NCI-H2196 treated with DMSO at 0.1 percent for 48 hours (cell line): ENCODE results near the gene HARBI1.
"Not testable (repeated sequence)": the region's sequence is repeated elsewhere in the genome, so short reads cannot be mapped to it uniquely, and the experiment has no call there.

Experiments
- DNase-seq: peaks from one replicate; lab custom pipeline; 2025; ENCODE audit not compliant: unreplicated experiment; lab: John Stamatoyannopoulos, UW

Gene HARBI1

DNA sequence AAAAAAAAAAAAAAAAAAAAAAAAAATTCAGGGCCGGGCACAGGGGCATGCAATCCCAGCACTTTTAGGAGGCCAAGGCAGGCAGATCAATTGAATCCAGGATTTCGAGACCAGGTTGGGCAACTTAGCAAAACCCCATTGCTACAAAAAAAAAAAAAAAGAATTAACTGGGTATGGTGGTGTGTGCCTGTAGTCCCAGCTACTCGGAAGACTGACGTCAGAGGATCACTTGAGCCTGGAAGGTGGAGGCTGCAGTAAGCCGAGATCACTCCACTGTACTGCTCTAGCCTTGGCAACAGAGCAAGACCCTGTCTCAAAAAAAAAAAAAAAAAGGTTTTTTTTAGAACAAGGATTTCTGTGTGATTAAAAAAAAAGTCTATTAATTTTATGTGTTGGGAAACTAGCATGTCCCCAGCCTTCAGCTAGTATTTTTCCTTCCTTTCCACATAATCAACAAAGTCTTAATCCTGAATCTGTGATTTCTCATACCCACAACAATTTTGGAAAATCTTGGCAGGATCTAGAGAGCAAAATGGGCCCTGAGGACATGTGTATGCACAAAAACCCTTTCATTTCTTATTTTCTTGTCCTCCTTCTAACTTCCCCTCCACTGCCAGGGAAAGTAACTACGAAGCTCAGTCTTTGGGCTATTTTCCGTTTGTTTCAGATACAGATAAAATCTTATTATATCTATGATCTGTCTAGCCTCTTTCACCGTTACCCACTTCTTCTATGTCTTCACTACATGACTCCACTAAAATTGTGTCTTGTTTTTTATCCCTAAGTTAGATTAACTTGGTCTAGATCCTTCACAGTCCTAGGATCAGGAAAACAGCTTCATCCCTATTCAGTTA, 17.5 kb downstream of the HARBI1 start:
- DNase-seq, result no peak

DNA sequence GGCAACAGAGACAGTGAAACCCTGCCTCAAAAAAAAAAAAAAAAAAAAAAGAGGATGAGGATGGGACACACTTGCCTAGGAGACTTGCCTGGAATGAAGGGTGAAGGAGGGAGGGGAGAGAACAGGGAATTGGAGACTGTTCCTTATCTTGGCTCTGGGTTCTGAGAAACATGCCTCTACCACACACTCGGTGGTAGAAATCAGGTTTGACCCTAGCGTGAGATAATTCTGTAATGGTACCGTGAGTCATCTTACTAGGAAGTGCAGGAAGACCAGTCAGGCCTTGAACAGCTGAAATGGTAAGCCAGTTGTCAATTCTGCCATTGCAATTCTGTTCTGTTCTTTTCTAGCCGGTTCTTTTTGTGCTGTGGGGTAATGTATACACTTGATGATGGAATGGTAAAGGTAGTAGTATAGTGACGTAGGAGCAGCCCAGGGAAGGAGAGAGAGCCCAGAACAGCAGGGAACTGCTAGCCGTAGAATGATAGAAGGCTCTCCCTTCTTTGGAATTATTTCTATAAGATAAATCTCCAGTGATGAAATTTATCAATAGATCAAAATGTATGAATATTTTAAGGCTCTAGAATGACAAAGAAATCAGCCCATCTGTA, 19.3 kb downstream of the HARBI1 start:
- no peak for DNase-seq

DNA sequence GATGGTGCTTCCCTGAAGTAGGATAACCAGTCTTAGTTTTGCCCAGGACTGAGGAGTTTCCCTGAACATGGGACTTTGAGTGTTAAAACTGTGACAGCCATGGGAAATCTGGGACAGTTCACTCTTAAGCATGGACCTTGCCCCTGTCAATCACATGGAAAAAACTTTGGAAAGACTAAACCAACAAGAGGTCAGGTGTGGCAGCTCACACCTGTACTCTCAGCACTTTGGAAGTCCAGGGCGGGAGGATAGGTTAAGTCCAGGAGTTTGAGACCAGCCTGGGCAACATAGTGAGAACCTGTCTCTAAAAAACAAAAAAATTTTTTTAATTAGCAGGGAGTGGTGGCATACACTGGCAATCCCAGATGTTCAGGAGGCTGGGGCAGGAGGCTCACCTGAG, 19.9 kb downstream of the HARBI1 start:
- DNase-seq, result no peak

DNA sequence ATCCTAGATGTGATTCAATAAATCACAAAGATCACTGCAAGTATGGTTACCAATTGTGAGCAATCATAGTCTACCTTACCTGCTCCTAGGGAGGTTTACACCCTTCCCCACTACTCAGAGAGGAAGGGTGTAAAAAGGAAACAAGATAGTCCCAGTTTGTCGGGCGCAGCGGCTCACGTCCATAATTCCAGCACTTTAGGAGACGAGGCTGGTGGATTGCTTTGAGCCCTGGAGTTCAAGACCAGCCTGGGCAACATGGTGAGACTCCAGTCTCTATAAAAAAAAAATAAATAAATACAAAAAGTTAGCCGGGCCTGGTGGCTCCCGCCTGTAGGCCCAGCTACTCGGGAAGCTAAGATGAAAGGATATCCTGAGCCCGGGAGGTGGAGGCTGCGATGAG, 22.2 kb downstream of the HARBI1 start:
- DNase-seq, result no peak

DNA sequence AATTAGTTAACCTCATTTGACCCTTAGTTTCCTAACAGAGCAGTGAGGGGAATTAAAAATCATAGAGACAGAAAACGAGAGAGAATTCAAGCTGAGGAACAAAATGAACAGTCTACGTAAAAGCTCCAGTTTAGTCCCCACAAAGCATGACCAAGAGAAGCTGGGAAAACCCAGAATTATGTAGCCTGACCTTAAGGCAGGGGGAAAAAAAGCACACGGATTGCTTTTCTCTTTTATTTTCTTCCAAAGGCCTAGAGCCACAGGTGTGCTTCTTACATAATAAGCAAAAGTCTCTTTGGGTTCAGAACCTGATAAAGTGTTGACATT, 22.7 kb downstream of the HARBI1 start:
- DNase-seq, result no peak

DNA sequence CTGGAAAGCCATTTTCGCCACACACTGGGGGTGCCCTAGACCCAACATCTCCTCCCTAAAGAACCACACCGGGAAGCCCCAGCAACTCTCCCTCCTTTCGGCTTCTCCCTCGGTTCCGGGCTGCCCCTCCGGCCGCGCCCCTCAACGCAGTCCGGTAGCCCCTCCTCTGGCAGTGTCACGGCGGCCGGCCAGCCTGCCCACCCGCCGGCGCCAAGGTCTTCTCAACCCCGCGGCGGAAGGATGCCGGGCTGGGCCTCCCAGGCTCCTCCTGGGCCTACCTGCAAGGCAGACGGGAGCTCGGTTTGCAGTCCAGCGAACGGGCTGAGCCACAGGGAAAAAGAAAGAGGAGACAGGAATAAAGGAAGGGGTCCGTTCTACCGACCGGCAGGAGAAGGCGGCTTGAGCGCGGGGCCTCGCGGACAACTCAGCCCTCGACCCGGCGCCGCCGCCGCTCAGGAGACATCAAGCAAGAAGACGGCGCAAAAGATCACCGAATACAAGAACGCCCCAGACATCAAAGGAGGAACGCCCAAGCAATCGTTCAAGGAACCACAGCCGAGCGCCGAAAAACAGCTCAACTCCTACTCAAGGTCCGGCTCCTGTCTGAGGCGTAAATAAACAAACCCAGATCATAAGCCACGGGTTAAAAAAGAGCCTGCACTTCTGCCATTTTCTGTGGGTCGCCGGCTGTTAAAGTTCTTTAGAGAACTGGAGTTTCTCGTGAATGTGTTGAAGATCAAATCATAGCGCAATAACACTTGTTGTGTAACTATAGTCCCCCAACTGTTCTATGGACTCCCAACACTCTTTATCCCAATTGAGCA, 23.3 kb downstream of the HARBI1 start, which contains the start of gene AMBRA1:
AMBRA1 (minus strand) TSS at position 474 of the 824 bp plus-strand sequence. CDS start 45,643 bp downstream, outside the sequence.
- peak; percentile 94 for DNase-seq

DNA sequence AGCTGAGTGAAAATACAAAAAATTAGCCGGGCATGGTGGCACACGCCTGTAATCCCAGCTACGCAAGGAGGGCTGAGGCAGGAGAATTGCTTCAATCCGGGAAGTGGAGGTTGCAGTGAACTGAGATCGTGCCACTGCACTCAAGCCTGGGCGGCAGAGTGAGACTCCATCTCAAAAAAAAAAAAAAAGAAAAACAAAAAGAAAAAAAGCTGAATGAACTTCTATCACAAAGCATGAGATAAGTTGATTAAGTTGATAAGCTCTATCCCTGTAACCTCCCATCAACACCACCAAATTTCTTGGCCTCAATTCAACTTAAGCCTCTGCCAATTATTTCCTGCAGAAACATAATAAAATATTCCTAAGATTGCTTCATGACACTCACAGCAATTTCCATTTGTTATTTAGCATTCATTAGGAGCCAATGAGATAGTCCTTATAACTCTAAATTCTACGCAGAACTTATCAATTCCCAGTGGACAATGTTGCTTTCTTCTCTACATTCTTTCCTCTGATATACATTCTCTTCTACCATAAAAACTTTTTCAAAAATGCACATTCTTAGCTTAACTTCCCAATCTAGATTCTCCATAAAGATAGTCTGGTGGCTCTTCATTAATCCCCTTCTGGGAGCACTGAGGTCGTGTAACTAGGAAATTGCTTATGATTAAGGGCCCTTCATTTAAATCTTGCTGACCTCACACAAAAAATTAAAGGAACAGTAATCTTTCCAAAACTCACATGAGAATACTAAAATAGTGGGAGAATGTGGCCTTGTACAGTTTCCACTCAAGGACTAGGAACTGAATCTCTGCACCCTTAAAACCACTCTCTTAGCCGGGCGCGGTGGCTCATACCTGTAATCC, 26.1 kb downstream of the HARBI1 start:
- DNase-seq, result no peak

DNA sequence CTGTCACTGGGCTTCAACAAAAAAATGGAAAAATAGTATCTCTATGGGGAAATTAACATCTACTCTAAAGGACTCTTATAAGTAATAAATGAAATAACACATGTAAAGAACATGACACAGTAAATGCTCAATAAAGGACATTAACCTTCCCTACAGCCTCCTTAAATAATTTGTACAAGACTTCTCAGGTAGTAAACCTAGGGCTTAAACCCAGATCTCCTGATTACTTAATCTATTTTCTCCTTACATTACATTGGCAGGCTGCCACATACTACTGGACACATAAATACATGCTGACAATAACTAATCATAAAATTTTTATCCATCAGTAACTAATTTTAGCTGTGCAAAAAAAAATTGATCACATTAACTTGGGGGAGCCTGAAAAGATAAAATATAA, 28.1 kb downstream of the HARBI1 start:
- DNase-seq, result no peak

DNA sequence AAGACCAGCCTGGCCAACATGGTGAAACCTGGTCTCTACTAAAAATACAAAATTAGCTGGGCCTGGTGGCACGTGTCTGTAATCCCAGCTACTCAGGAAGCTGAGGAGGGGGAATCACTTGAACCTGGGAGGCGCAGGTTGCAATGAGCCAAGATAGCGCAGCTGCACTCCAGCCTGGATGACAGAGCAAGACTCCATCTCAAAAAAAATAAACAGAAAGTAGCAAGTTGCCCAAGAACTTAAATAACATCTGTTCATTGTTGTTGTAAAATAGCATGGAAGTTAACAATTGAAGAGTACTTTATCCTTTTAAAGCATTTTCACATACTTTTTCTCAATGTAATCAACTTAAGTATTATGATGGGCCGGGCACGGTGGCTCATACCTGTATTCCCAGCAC, 28.9 kb downstream of the HARBI1 start:
- DNase-seq, result no peak

DNA sequence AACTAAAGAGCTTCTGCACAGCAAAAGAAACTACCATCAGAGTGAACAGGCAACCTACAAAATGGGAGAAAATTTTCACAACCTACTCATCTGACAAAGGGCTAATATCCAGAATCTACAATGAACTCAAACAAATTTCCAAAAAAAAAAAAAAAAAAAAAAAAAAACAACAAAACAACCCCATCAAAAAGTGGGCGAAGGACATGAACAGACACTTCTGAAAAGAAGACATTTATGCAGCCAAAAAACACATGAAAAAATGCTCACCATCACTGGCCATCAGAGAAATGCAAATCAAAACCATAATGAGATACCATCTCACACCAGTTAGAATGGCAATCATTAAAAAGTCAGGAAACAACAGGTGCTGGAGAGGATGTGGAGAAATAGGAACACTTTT, 33.5 kb downstream of the HARBI1 start:
- not testable (repeated sequence) for DNase-seq

DNA sequence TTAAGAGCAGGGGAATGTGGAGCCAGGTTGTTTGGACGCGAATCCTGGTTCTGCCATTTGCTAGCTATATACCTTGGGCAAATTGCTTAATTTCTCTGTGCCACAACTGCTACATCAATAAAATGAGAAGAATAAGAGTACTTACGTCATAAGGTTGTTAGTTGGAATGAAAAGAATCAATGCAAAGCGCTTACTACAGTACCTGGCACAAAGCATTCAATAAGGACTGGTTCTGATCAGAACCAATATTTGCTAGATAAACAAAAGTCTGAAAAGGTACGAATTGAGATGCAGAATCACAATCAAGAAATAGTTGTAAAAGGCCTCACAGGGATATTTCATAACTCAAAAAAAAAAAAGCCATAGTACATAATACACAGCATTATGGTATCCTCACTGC, 34.4 kb downstream of the HARBI1 start:
- DNase-seq, result no peak

DNA sequence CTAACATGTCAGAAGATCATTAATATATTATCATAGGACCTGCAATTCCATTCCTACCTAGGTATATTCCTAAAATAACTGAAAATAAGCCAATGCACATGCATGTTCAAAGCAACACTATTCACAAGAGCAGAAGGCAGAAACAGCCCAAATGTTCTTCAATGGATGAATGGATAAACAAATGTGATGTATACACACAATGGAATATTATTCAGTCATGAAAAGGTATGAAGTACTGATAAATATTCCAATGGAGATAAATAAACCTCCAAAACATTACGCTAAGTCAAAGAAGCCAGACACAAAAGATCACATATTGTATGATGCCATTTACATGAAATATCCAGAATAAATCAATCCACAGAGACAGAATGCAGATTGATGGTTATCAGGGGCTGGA, 40.0 kb downstream of the HARBI1 start:
- no peak for DNase-seq

DNA sequence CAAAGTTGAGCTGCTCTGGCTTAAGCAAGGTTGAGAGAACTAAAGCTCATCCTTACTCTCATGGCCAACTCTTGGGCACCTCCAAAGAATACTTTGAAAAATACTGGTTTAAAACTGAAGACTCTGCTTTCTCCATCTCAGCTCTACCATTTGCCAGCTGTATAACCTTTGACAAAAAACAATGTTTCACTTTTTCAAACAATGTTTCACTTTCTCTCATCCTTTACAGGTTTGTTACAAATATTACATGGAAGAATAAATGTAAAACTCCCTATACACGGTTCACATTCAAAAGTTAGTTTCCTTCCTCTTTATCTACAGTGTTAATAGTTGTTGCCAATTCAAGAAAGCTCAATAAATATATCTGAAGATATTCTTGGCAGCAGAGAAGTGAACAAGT, 42.4 kb downstream of the HARBI1 start:
- no peak for DNase-seq

DNA sequence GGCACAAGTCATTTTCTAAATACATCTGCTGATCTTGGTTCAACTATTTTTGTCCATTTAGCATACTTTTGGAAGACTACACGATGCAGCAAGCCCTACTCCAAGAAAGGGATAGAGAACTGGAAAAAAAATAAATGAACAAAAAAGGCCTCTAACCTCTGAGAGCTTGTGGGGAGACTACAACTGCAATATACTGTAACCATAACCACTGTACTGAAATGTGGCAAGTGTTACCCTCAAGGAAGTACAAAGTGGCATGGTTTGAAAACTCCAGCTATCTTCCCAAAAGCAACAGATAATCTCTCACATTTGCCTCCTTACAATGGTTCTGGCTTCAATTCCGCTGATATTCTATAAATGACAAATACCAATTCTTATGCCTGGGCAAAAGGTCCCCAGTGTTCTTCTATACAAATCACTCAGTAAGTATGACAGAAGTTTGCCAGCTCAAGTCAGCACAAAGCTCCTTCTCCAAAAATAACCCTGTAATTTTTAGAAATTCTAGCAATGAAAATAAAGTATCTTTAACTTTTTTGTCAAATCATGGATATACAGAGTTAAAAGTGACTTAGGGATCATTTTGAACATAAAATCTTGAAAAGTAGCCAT, 46.1 kb downstream of the HARBI1 start:
- no peak for DNase-seq

DNA sequence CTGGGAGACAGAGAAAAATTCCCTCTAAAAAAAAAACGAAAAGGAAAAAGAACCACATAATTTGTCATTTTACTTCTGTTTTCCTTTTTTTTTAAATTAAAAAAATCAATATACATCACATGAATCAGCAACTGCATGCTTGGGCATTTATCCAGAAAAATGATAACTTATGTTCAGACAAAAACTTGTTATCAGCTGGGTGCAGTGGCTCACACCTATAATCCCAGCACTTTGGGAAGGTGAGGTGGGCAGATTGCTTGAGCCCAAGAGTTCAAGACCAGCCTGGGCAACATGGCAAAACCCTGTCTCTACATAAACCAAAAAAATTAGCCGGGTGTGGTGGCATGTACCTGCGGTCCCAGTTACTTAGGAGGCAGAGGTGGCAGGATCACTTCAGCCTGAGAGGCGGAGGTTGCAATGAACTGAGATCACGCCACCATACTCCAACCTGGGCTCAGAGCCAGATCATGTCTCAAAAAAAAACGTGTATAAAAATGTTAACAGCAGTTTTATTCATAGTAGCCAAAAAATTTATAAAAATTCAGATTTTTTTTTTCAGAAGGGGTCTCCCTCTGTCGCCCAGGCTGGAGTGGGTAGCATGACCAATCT, 51.7 kb downstream of the HARBI1 start:
- no peak for DNase-seq

DNA sequence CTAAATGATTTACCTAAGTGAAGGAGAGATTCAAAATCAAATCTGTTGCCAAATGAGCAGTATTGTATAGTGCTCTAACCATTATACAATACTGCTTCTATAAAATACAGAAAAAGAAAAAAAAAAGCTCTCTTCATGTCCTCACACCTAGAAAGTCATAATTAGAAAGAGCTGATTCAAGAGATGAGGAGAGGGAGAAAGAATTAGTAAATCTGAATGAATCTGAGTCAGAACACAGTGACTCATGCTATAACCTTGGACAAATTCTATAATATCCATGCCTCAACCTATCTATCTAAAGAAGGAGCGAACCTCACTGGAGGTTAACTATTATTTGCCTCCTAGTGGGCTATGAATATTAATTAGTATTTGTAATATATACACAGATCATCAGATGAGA, 52.6 kb downstream of the HARBI1 start:
- DNase-seq, result no peak

DNA sequence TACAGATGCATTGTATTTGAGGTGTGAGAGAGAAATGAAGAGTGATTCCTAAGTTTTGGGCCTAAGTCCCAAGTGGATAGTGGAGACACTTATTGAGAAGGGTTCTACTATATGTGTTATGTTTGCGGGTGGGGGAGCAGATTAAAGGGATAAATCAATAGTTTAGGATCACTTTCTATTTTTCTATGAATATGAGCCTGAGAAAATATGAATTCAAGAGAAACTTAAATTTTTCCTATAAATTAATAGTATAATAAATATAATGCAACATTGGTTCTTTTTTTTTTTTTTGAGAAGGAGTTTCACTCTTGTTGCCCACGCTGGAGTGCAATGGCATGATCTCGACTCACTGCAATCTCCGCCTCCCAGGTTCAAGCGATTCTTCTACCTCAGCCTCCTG, 54.5 kb downstream of the HARBI1 start:
- DNase-seq, result no peak

DNA sequence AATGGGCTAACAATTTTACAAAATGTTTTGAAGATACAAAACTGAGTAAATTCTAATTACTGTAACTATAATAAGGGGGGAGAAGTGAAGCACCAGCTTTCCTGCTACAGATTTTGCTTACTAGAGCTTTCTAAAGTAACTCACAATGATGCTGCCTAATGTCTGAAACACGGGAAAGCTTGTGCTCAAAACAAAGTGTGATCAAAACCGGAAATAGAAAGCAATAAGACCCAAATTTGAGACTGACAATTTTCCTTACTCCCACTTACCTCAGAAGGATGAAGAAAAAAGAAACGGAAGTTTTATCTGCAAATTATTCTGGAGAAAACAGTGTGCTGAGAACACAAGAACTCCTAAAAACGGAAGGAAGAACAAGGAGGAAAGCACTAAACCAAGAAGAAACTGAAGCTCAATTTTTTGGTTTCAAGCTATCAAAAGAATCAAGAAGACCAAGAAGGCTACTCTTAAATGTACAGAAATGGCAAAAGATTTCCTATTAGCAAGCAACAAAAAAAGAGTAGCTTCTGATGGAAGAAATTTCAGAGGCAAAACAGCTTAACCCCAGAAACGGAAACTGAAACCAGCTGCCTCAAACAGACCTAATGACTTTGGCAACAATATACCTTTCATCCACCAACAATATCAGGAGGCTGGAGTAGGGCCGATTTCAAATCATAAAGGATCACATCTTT, 56.6 kb downstream of the HARBI1 start:
- DNase-seq, result peak; percentile 28

DNA sequence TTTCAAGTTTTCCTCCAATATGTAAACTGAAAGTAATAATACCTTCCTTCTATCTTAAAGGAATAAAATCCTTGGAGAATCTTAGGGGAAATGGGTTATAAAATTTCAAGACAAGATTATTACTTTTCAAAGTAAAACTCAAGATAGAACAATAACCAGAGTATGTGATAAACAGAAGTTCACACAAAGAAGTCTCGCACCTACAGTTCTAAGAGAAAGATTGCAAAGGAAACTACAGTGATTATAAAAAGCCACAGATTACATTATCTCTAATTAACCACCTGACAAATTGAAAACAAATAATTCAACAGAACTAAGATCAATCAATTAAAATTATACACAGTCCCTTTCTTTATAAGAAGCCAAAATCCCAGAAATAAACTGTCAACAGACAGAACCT, 57.2 kb downstream of the HARBI1 start:
- DNase-seq, result no peak
